Jurkat, Clone E6-1 (cell line): ENCODE data around the gene PEG3.

Experiments
- DNase-seq: peaks from one replicate; pipeline ENCODE4 v3.0.0-alpha.2; 2011; ENCODE audit warnings: low read depth, low spot score
- H3K4me3 ChIP-seq: 2 replicates; pipeline ENCODE4 v1.5.1; 2011; ENCODE audit warnings: mild to moderate bottlenecking, low read length, control low read depth, moderate library complexity

PEG3 gene

DNA sequence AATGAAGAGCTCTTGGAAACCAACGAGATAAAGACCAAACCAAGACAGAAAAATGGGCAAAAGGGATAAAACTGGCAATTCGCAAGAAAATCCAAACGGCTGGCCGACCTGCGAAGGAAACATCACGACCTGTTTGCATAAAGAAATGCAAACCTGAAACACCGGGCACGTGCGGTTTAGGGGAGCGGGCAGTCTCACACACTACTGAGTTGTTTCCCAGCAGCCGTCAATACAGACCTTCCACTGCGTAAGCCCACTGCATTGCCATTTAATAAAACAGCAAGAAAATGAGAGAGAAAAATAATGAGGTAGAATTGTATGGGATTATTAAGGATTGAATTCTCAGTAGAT is 642 bp upstream of the PEG3 start:
- H3K4me3 ChIP-seq = no peak overlapping the region
- no peak for DNase-seq

DNA sequence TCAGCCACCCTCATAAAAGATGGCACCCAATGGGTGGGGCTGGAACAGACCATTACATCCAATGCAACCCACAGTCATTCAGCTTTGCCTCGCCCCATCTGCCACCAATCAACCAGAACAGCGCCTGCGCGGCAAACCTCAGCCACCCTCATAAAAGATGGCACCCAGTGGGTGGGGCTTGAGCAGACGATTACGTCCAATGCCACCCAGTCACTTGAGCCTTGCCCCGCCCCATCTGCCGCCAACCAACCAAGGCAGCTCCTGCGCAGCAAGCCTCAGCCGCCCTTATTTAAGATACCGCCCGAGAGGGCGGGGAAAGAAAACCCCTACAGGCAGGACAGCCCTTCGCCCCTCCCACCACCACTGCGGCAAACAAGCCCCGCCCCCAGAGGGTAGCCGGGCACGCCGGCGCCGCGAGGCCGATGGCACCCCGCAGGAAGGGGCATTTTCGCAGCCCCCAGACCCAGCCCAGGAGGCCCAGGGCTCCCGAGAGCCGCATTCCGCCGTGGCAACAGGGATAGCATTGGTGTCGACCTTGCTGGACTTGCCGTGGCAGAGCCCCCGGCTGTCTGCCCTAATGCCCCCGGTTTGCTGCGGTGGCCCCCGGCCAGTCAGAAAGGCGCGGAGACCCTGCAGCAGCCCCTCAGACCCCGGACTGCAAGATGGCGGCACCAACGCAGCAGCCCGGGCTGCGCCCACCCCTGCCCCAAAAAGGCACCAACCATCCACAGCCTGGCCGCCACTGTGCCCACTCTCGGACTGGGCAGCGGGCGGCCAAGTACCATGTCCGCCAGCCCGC is 675 bp downstream of the PEG3 start:
- H3K4me3 ChIP-seq = no peak overlapping the region
- no peak for DNase-seq

DNA sequence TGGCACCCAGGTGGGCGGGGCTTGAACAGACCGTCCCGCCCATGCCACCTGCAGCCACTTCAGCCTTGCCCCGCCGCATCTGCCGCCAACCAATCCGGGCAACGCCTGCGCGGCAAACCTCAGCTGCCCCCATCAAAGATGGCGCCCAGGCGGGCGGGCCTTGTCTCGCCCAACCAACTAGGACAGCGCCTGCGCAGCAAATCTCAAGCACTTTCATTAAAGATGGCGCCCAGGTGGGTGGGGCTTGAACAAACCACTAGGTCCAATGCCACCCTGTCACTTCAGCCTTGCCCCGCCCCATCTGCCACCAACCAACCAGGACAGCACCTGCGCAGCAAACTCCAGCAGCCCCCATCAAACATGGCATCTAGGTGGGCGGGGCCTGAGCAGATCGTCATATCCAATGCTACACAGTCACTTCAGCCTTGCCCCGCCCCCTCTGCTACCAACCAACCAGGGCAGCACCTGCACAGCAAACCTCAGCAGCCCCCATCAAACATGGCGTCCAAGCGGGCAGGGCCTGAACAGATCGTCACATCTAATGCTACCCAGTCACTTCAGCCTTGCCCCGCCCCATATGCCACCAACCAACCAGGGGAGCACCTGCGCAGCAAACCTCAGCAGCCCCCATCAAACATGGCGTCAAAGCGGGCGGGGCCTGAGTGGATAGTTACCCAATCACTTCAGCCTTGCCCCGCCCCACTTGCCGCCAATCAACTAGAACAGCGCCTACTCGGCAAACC is 1.4 kb downstream of the PEG3 start:
- DNase-seq = no peak
- no peak overlapping the region for H3K4me3 ChIP-seq

DNA sequence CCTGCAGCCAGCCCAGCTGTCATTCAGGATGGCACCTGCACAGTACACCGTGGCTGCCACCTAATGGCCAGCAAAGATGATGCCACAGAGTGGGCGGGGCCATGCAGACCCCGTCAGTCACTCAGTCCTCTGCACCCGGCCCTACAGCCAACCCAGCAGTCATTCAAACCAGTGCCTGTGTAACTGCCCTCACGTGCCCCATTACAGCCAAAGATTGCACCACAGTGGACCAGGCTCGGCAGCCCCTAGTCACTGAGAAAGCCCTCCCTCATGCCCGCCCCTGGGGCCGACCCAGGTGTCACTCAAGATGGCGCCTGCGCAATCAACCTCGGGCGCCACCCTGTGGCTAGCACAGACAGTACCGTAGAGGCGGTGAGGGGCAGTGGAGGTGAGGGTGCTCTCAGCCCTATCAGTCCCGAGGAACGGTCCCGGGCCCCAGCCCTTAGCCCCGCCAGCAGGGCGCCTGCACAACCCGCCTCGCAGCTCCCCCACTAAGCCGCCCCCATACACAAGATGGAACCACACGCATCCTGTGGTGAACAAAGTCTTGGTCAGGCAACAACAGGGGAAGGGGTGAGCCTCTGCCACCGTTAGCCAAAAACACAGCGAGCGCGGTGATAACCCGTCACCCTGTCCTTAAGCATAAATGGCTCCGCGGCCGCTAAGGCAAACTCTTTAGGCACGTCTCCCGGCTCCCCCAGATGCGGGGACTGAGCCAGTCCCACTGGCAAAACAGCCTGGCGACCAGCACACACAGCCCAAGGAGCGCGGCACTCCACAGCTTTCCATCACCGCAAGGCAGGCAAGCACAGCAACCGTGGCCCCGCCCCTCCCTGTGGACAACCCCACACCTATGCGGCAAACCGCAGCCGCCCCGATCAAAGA is 2.3 kb downstream of the PEG3 start:
- no peak overlapping the region for H3K4me3 ChIP-seq
- DNase-seq = no peak

DNA sequence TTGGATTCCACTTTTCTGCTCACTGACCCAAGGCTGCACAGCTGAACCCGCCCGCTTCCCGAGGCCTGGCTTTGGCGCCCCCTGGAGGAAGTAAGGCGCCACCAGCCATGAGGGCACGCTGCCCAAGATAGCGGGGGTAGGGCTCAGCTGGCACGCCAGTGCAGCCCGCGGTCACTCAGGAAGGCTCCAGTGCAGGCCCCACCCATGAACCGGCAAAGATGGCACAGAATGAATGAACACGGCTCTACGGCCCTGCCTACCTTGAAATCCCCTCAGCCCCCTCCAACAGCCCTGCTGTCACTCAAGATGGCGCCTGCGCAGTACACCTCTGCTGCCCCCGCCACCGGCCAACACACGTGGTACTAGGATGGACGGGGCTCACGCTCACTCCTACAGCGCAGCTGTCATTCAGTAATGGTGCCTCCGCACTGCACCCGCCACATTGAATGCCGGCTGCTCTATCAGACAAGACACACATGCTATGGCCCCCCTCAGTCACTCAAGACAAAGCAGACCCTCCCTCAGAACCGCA is 3.0 kb downstream of the PEG3 start:
- DNase-seq = no peak
- H3K4me3 ChIP-seq = no peak overlapping the region

DNA sequence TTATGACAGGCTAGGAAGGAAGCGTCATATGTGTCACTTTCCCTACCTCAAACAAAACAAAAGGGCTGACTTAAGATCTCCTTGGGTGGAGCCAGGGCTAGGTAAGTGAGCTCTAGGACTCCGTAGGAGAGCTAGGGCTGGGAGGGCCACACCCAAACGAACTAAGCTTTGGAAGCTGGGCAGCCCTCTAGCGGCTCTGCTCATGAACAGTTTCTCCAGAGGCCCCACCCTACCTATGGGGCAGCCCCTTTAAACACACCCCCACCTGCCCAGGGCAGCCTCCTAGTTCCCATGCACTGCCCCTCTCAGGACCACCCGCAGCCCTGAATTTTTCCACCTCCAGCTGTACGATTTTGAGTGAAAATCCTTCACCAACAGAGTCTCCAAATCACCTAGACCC is 3.5 kb downstream of the PEG3 start:
- H3K4me3 ChIP-seq = no peak overlapping the region
- DNase-seq = no peak

DNA sequence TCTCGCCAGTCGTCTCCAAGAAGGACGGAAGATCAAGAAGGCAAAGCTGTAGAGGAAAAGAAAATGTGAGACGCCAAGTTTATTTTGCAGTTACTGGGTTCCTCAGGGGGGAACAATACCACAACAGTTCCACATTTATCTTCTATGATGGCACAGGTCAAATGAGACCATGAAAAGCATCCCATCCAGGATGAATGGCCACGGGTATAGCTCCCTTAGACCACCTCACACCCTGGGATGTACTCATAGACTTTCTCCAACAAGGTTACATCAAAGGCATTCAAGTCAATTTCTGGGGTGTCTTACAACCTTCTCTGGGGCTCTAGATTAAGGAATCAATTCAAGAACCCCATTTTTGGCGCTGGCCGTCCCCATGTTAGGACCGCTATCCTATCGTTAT is 4.5 kb downstream of the PEG3 start:
- DNase-seq = no peak
- H3K4me3 ChIP-seq = no peak overlapping the region

DNA sequence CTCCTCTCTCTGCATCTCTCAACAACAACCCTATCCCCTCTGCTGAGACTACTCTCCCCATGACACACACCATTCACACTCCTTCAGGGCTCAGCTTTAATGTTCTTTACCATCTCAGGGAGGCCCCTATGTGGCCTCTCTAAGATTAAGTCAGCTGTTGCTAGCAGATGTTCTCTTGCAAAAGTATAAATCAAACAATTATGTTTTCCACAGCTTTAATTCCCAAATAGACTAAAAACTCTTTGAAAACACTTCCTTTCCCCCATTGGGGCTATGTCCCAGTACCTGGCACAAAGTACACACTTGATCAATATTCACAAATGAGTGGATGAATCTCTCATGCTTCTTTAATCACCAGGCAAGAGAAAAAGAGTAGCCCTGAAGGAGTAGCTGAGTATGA is 5.1 kb downstream of the PEG3 start:
- no peak overlapping the region for H3K4me3 ChIP-seq
- no peak for DNase-seq

DNA sequence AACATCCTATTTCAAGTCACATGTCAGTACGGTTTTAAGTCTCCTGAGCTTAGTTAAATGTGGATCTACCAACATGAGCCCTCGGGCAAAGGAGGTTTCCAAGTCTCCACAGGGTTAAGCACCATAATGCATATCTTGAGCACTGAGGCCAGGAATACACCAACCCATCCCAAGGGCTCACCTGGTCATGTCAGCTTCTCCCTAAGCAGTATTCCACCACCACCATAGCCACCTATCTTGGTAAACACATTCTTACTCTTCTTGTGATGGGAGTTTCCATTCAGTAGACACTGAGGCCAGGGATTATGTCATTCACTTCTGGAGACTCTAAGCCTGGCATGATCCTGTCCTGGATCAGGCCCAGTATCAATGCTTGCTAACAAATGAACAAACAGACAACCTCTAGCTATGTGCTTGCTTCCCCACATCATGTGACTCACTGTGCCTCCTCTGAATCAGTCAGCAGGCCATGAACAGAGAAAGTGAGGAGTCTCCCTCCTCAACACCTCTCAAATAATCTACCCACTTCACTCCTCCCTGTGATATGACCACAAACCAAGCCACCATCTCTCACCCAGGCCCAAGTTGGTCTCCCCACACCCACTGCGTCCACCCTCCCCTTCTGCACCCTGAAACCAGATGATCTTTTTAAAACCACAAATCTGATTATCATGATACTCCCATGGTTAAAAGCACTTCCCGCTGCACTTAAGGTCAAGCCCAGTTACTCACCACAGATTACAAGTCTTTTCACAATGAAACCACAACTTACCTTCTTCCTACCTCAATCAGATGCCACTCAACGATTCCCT is 5.8 kb downstream of the PEG3 start:
- no peak for DNase-seq
- no peak overlapping the region for H3K4me3 ChIP-seq

DNA sequence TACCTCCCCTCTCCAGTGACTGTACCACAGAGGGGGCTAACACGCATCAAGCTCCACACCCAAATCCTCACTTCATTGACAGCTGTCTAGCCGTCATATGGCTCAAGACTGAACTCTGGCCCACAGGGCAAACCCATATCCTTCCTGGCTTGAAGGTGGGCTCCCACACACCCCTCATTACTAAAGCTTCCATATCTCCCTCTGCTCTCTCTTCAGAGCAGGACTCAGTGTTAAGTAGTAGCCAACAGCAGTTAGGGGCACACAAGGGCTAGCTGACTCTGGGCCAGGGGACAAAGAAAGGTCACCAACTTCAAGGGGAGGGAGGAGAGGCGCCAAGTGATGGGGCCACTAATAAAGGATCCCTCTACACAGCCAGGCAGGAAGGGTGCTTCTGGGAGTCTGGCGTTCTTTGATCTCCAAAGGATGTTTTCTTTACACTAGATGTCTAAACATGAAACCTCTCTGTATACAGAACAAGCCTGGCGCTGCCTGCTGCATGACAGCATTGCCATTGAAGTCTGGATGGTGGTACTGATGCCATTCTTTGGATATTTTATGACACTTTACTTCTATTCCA is 8.1 kb downstream of the PEG3 start:
- H3K4me3 ChIP-seq = no peak overlapping the region
- DNase-seq = no peak

DNA sequence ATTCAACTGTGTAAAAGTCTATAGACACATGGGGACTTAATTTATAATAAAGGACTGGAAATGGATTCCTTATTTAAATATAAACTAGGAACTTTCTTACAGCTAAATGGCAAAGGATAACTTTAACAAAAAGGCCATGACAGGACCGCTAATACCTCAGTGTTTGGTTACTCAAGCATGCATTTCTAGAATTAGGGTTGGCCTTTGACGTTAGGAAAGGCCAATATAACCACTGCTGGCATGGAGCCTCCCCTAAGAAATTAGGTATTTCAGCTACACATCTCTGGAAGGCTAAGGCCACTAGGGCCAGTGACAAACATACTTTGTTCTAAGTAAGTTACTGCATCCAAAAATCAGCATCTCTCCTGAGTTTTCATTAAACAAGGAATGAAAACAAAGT is 9.3 kb downstream of the PEG3 start:
- DNase-seq = no peak
- H3K4me3 ChIP-seq = no peak overlapping the region

DNA sequence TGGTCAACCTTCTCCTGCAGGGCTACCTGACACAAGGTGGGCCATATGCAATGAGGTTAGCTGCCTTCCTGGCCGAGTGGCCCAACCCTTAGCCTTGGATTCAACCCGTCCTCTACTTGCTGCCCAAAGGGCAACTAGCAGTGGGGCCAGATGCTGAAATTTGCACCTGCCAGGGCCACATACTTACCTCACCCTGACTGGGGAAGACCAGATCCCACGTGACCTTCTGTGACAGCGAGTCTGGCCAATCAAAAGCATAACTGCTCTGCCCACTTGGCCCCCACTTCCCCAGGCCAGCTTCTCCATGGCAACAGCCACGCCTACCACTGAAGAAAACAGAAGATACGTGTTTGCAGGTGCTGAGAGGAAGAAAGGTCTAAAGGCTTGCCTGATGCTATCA is 10.9 kb downstream of the PEG3 start:
- no peak overlapping the region for H3K4me3 ChIP-seq
- no peak for DNase-seq

DNA sequence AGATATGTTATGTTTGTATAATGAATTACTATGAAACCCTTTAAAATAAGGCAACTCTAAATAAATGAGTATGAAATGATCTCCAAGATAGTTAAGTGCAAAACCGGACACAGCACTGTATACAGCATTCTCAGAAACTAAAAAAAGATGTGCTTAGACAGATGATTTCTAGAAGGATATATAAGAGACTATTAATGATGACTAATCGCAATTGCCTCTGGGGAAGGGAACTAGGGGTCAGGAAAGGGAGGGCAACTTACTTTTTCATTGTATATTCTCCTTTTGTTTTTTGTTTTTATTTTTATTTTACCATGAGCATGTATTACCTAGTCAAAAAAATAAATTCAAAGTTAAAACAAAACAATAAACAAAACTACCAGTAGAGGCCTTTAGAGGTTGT is 12.8 kb downstream of the PEG3 start:
- no peak for DNase-seq
- H3K4me3 ChIP-seq = no peak overlapping the region

DNA sequence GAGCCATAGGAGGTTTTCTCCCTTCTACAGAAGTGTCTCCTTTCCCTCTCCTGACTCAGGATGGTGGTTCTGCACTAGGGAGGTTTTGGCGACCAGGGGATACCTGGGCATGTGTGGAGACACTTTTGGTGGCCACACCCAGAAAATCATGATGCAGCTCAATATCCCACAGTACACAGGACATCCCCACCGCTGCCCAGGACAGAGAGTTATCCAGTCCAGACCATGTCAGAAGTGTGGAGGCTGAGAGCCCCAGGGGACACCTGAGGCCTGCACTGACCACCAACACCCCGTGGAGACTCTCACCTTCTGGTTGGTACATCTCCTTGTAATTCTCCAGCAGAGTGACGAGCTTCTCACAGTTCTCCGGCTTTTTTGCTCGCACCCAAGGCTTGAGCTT is 16.6 kb downstream of the PEG3 start:
- no peak overlapping the region for H3K4me3 ChIP-seq
- DNase-seq = no peak

DNA sequence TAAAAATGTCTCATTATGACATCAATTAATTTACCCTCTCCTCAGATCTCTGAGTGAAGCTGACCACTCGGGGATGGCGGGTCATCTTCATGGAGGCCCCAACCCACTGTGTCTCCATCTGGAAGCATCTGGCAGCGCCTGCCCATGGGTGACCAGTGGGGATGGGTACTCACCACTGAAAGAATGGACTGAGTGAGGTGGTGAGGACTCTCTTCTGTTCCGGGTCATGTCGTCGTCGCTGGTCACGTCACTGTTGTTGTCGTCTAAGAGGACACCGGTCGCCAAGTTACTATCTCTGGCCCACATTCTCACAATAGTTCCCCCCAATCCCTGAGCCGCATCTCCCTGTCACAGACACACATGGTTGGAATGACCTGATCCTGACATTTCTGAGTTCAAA is 17.1 kb downstream of the PEG3 start:
- DNase-seq = no peak
- no peak overlapping the region for H3K4me3 ChIP-seq

DNA sequence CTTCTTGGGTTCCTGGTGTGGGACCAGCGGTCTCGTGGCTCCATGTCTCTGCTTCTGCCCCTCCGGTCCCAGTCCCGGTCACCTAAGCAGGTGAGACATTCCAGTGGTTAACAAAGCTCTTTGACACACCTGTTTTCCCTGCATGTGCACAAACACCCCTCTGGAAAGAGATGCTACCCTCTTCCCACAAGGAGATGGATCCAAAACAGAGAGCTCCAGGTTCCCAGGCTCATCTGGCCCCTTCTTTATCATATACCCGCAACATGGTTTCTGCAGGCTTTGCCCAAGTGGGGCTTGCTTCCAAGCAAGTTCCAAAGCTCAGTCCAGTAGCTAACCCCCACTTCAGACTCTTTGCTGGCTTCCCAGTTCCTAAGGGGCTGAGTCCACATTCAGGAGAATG is 17.8 kb downstream of the PEG3 start:
- no peak overlapping the region for H3K4me3 ChIP-seq
- DNase-seq = no peak

DNA sequence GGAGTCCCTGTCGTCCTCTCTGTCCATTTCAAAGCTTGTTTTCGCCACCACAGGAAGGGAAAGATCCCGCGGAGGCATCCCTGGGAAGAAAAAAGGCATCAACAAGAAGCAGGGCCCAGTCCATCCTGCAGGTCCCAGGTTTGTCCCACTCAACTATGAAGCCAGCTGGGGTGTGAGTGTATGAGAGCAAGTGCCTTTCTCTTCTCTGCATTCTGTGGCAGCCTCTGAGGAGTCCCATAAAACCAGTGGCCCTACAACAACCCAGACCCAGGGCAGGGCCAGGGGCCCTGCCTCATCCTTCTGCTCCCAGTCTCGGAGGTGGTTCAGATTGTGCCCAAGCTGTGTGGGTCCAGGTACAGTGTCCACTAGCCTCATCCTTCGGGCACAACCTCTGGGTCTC is 18.9 kb downstream of the PEG3 start:
- no peak for DNase-seq
- H3K4me3 ChIP-seq = no peak overlapping the region

DNA sequence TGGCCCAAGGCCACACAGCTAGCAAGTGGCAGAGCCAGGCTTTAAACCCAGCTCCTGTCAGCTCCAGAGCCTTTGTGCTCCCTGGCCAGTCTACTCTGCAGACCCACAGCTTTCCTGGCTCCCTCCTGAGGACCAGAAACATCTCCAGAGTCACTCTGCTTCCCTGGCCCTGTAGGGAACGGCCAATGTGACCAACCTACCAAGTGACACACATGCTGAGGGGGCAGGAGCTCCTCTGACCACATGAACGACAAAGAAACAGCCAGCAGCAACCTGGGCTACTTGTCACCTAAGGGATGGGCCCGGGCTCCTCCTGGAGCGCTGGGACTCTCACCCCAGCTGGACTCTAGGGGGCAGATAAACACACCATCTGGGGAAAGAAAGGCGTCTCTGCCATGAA is 19.3 kb downstream of the PEG3 start:
- no peak for DNase-seq
- no peak overlapping the region for H3K4me3 ChIP-seq

DNA sequence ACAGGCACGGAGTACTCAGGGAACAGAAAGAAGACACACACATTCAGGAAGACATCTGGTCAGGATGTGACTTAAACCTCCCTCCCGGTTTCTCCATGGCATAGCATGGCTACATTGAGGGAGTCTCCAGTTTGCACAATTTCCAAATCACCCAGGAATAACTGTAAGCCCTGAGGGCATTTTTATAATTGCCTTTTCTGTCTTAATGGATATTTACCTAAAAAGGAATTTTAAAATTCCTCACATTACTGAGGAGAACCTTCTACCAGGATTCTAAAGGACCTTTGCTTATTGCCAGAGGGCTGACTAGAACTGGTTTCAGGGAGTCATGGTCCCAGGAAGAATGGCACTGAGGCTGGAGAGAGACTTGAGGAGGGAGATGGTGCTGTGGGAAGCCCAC is 21.4 kb downstream of the PEG3 start:
- H3K4me3 ChIP-seq = no peak overlapping the region
- DNase-seq = no peak
